Kidney (tissue), 14 donors: ENCODE data around the gene LAMA4. TPM values are rescaled to one million over a fixed set of nuclear protein-coding genes. Genes with fewer than 3 reads are reported as not detected.

ENCODE experiments used
- DNase-seq, 5 donors: peaks; one replicate each; pipeline ENCODE4 v3.0.0-alpha.2; 2013 to 2020
- FAIRE-seq: peaks from 2 replicates; lab custom pipeline; 2012; peaks lifted over from hg19 to GRCh38; lab: Jason Lieb, UNC
- H3K27ac ChIP-seq, 2 donors: one replicate each; pipeline ENCODE4 v1.7.0; 2013; ENCODE audit warnings: low read depth in 2 of 2, low read length in 2 of 2, inconsistent platforms in 1 of 2
- H3K27me3 ChIP-seq: one replicate; pipeline ENCODE4 v1.7.1; 2013; ENCODE audit warnings: low read length, inconsistent platforms; ENCODE audit not compliant: control insufficient read depth, insufficient read depth
- H3K36me3 ChIP-seq, 3 donors: one replicate each; pipeline versions ENCODE4 v1.7.0 to v1.7.1; 2013; ENCODE audit warnings: low read length in 3 of 3, control low read depth in 1 of 3, inconsistent platforms in 1 of 3; ENCODE audit not compliant: insufficient read depth in 3 of 3, control insufficient read depth in 2 of 3
- H3K4me1 ChIP-seq, 3 donors: one replicate each; pipeline versions ENCODE4 v1.7.0 to v1.7.1; 2013; ENCODE audit warnings: low read length in 3 of 3, inconsistent platforms in 1 of 3, low read depth in 1 of 3; ENCODE audit not compliant: control insufficient read depth in 2 of 3, insufficient read depth in 2 of 3
- H3K4me3 ChIP-seq, 3 donors: one replicate each; pipeline versions ENCODE4 v1.7.0 to v1.8.1; 2013; ENCODE audit warnings: low read length in 3 of 3, control low read depth in 1 of 3, inconsistent platforms in 1 of 3
- H3K9ac ChIP-seq, 3 donors: one replicate each; pipeline versions ENCODE4 v1.7.0 to v1.7.1; 2013; ENCODE audit warnings: low read length in 3 of 3, control low read depth in 1 of 3, inconsistent platforms in 1 of 3
- H3K9me3 ChIP-seq, 3 donors: one replicate each; pipeline versions ENCODE4 v1.7.0 to v1.7.1; 2013; ENCODE audit warnings: low read length in 3 of 3, control low read depth in 1 of 3, inconsistent platforms in 1 of 3; ENCODE audit not compliant: control insufficient read depth in 2 of 3, insufficient read depth in 1 of 3
- intact Hi-C: fragments of 100-400 bp; cut with DNase I; formaldehyde crosslinking; loops from one replicate; pipeline ENCODE4 v1.11.1; 2022
- polyA plus RNA-seq: library from polyadenylated mRNA; stranded (reverse); fragments of 350-450 nt; fragmentation: Illumina TruSeq; extraction: RNeasy Lipid Tissue Mini Kit (QIAGEN cat#74804); gene quantifications from one replicate; pipeline ENCODE4 v1.2.3, GENCODE V29; 2014; ENCODE audit warnings: low read depth, low replicate concordance; ENCODE audit not compliant: insufficient read depth
- total RNA-seq: library from RNA; stranded (reverse); fragmentation: NEBNext Ultra II Directional; extraction: Animal tissue kit (Norgen Biotek cat#: 25700); gene quantifications from one replicate; pipeline ENCODE4 v1.2.1, GENCODE V29; 2021
- TF ChIP-seq, protein P1 (sequence below): IDR thresholded peaks from 3 replicates; pipeline ENCODE4 v1.5.1; 2012; ENCODE audit warnings: mild to moderate bottlenecking, moderate library complexity, borderline replicate concordance; ENCODE audit not compliant: insufficient read depth; ENCODE audit errors: extremely low read depth
- donor health status: control.
- donor health status: control.
- donor health status: control.
- donor health status: control.
- donor health status: control.
- donor health status: DM: yes; HTN: yes; CAD: no.
- donor health status: Normal renal cell carcinoma (clear cell type).

Gene LAMA4
- total and polyA plus RNA-seq, 2 donors from 2014 or later, result 5.6 to 20.7 TPM

- Histone ChIP-seq H3K9ac (no peak overlapping the region), H3K36me3 (no peaks in the 10 kb centered on the region), H3K27ac (no peak overlapping the region), H3K4me3 (no peak overlapping the region), H3K4me1 (peaks cover 0 to 6% (median 0%) of the 10 kb centered on the region in 3 donors), H3K9me3 (no peaks in the 10 kb centered on the region), H3K27me3 (no peaks in the 10 kb centered on the region)
- DNase-seq, result no peak
- TF ChIP-seq, protein P1, sequence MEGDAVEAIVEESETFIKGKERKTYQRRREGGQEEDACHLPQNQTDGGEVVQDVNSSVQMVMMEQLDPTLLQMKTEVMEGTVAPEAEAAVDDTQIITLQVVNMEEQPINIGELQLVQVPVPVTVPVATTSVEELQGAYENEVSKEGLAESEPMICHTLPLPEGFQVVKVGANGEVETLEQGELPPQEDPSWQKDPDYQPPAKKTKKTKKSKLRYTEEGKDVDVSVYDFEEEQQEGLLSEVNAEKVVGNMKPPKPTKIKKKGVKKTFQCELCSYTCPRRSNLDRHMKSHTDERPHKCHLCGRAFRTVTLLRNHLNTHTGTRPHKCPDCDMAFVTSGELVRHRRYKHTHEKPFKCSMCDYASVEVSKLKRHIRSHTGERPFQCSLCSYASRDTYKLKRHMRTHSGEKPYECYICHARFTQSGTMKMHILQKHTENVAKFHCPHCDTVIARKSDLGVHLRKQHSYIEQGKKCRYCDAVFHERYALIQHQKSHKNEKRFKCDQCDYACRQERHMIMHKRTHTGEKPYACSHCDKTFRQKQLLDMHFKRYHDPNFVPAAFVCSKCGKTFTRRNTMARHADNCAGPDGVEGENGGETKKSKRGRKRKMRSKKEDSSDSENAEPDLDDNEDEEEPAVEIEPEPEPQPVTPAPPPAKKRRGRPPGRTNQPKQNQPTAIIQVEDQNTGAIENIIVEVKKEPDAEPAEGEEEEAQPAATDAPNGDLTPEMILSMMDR, result no peak
- intact Hi-C loops, result no loop called here
- no peak for FAIRE-seq
These were observed 3.0 kb upstream of the LAMA4 start for GRCh38 chr6:112257178-112257855.

- FAIRE-seq, result no peak
- TF ChIP-seq, protein P1, result no peak
- DNase-seq, result peak in 2 of 5 donors; percentile 32 to 41
- peaks cover 0 to 6% (median 0%) of the 10 kb centered on the region in 3 donors for H3K4me1 ChIP-seq
- H3K4me3 ChIP-seq, result peak overlapping the region; percentile 74 to 92 (median 84)
- H3K9ac ChIP-seq, result peak overlapping the region in 2 of 3 donors; percentile 91
- H3K27ac ChIP-seq, result no peak overlapping the region
- no peaks in the 10 kb centered on the region for H3K9me3 ChIP-seq
- H3K36me3 ChIP-seq, result no peaks in the 10 kb centered on the region
- H3K27me3 ChIP-seq, result no peaks in the 10 kb centered on the region
- intact Hi-C loops, result no loop called here
These were observed 554 bp upstream of the LAMA4 start for GRCh38 chr6:112254921-112255320.

- no peaks in the 10 kb centered on the region for H3K9me3 ChIP-seq
- H3K27ac ChIP-seq, result peak overlapping the region; percentile 8 to 79
- no peaks in the 10 kb centered on the region for H3K27me3 ChIP-seq
- intact Hi-C loops, result no loop called here
- H3K9ac ChIP-seq, result peak overlapping the region; percentile 62 to 91 (median 91)
- TF ChIP-seq, protein P1, result no peak
- FAIRE-seq, result no peak
- H3K4me3 ChIP-seq, result peak overlapping the region; percentile 74 to 92 (median 84)
- peak in 3 of 5 donors; percentile 42 to 74 (median 54) for DNase-seq
- H3K4me1 ChIP-seq, result peaks cover 0 to 6% (median 0%) of the 10 kb centered on the region in 3 donors
- no peaks in the 10 kb centered on the region for H3K36me3 ChIP-seq
These were observed 898 bp downstream of the LAMA4 start for GRCh38 chr6:112253498-112253840.
